Spleen (tissue), 11 donors: ENCODE results near the gene SPDYA. TPM values are rescaled to one million over a fixed set of nuclear protein-coding genes. Genes with fewer than 3 reads are reported as not detected.
"Not testable (repeated sequence)": the region's sequence is repeated elsewhere in the genome, so short reads cannot be mapped to it uniquely, and the experiment has no call there.

Experiments used
- DNase-seq: peaks from one replicate; pipeline ENCODE4 v3.0.0-alpha.2; 2020
- H3K27ac ChIP-seq, 8 donors: fragments of 200-600 bp; sonication (generic) in 7 of 8; 1 replicate in 4 of 8; 2 replicates in 4 of 8; pipeline versions ENCODE4 v1.5.0 to v1.8.0; 2016 to 2021; ENCODE audit warnings: inconsistent platforms in 4 of 8, mild to moderate bottlenecking in 4 of 8, moderate library complexity in 1 of 8
- H3K27me3 ChIP-seq, 7 donors: fragments of 200-600 bp; sonication (generic) in 6 of 7; replicated peaks in 1 of 7; 1 replicate in 4 of 7; 2 replicates in 3 of 7; pipeline versions ENCODE4 v1.5.0 to v1.8.0; 2016 to 2021; ENCODE audit warnings: inconsistent platforms in 3 of 7, mild to moderate bottlenecking in 1 of 7
- H3K36me3 ChIP-seq, 6 donors: fragments of 200-600 bp; sonication (generic) in 5 of 6; 1 replicate in 4 of 6; 2 replicates in 2 of 6; pipeline versions ENCODE4 v1.5.0 to v1.8.0; 2016 to 2021; ENCODE audit warnings: inconsistent platforms in 2 of 6
- H3K4me1 ChIP-seq, 6 donors: fragments of 200-600 bp; sonication (generic) in 5 of 6; 1 replicate in 3 of 6; 2 replicates in 3 of 6; pipeline versions ENCODE4 v1.5.0 to v1.8.0; 2016 to 2021; ENCODE audit warnings: inconsistent platforms in 3 of 6
- H3K4me3 ChIP-seq, 8 donors: fragments of 200-600 bp; sonication (generic) in 7 of 8; 1 replicate in 4 of 8; 2 replicates in 4 of 8; pipeline versions ENCODE4 v1.5.0 to v1.8.0; 2016 to 2021; ENCODE audit warnings: inconsistent platforms in 4 of 8, mild to moderate bottlenecking in 4 of 8, moderate library complexity in 2 of 8
- H3K9me3 ChIP-seq, 8 donors: fragments of 200-600 bp; sonication (generic) in 7 of 8; 1 replicate in 4 of 8; 2 replicates in 4 of 8; pipeline versions ENCODE4 v1.5.0 to v1.8.0; 2016 to 2021; ENCODE audit warnings: inconsistent platforms in 4 of 8
- POLR2A ChIP-seq, 3 donors: fragments of 450-650 bp; IDR thresholded peaks; one replicate each; pipeline ENCODE4 v1.5.1; 2017; ENCODE audit warnings: antibody characterized with exemption in 3 of 3, mild to moderate bottlenecking in 1 of 3
- POLR2AphosphoS5 ChIP-seq, 3 donors: sonication (generic); formaldehyde crosslinking; IDR thresholded peaks; one replicate each; pipeline ENCODE4 v1.5.1; 2017; ENCODE audit warnings: antibody characterized with exemption in 3 of 3
- WGBS, 5 donors: extraction: QIAGEN DNeasy Blood & Tissue Kit in 3 of 5; methylation state at CpG; one replicate each; pipeline versions ENCODE4 v1.1.5 to v1.1.7; 2013 to 2018; 5-methylcytosine and 5-hydroxymethylcytosine counted together
- intact Hi-C: fragments of 100-400 bp; cut with DNase I; formaldehyde crosslinking; loops from one replicate; pipeline ENCODE4 v1.15.0; 2023; ENCODE audit warnings: low total_unique reads
- polyA plus RNA-seq, 3 donors: library from polyadenylated mRNA; stranded (reverse); fragments of 200-250 nt; gene quantifications; one replicate each; pipeline ENCODE4 v1.2.1, GENCODE V29; 2013
- total RNA-seq, 7 donors: library from RNA; depleted of rRNA in 3 of 7; stranded (reverse); fragments of >200 nt in 3 of 7; fragmentation: NEBNext Ultra II Directional in 4 of 7; extraction: Animal tissue kit (Norgen Biotek cat#: 25700) in 4 of 7; gene quantifications; one replicate each; pipeline versions ENCODE4 v1.1.0 to v1.2.1, GENCODE V29; 2016 to 2021
- TF ChIP-seq, protein P1 (sequence below), 11 experiments: fragments of 200-600 bp in 7 of 11; fragments of 450-650 bp in 4 of 11; sonication (generic) in 4 of 11; IDR thresholded peaks in 8 of 11; conservative IDR thresholded peaks in 3 of 11; 1 replicate in 7 of 11; 2 replicates in 4 of 11; pipeline versions ENCODE4 v1.4.0 to v1.8.0; 2016 to 2021; ENCODE audit warnings: antibody characterized with exemption in 11 of 11, inconsistent platforms in 4 of 11, mild to moderate bottlenecking in 1 of 11
- donor health status: healthy with polysubstance abuse.
- donor health status: DM: no; HTN: no; CAD: no; lungs with moderate emphysema.
- donor health status: DM: no; HTN: no; CAD: no.
- donor health status: Bipolar disorder and iron deficiency.
- donor health status: healthy.
- donor health status: DM: no; HTN: no; CAD: no.
- donor health status: DM: yes; HTN: yes; CAD: no.

The SPDYA gene
- total and polyA plus RNA-seq, 10 donors, result 0.06 to 2.8 (median 1.0) TPM

DNA sequence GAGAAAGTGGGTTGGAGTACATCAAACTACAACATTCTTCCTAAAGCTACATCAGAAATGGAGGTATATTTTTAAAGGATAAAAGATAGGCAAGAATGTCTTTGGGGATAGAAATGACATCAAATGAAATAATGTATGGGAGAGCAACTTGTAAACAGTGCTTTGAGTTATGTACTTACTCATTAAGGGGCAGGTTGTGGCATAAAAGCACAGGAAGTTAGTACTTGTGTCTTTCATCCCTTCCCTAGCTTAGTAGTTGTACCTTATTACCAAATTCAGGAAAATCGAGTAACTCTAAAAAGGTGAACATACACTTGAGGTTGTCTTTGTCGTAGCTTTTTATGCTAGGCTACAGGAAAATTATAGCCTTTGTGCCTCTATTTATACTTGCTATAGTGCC, 30.1 kb upstream of the SPDYA start:
- Histone ChIP-seq H3K27ac (no peak overlapping the region), H3K4me3 (no peak overlapping the region), H3K4me1 (peaks cover 0 to 35% (median 6%) of the 10 kb centered on the region in 6 donors), H3K9me3 (no peaks in the 10 kb centered on the region), H3K27me3 (no peaks in the 10 kb centered on the region), H3K36me3 (peaks cover 0 to 92% (median 81%) of the 10 kb centered on the region in 6 donors)
- TF ChIP-seq POLR2A (IDR thresholded peaks at IDR 0.05), result no peak
- no peak for TF ChIP-seq POLR2AphosphoS5 (IDR thresholded peaks at IDR 0.05)
- TF ChIP-seq, protein P1, sequence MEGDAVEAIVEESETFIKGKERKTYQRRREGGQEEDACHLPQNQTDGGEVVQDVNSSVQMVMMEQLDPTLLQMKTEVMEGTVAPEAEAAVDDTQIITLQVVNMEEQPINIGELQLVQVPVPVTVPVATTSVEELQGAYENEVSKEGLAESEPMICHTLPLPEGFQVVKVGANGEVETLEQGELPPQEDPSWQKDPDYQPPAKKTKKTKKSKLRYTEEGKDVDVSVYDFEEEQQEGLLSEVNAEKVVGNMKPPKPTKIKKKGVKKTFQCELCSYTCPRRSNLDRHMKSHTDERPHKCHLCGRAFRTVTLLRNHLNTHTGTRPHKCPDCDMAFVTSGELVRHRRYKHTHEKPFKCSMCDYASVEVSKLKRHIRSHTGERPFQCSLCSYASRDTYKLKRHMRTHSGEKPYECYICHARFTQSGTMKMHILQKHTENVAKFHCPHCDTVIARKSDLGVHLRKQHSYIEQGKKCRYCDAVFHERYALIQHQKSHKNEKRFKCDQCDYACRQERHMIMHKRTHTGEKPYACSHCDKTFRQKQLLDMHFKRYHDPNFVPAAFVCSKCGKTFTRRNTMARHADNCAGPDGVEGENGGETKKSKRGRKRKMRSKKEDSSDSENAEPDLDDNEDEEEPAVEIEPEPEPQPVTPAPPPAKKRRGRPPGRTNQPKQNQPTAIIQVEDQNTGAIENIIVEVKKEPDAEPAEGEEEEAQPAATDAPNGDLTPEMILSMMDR (IDR thresholded peaks at IDR 0.05 in 8 of 11, conservative IDR thresholded peaks at IDR 0.05 in 3 of 11), result no peak
- no peak for DNase-seq
- WGBS, 5 donors, result 76 to 85% (median 82%) methylated on average over 2 of the region's 2 CpGs
- intact Hi-C loops, result no loop called here

DNA sequence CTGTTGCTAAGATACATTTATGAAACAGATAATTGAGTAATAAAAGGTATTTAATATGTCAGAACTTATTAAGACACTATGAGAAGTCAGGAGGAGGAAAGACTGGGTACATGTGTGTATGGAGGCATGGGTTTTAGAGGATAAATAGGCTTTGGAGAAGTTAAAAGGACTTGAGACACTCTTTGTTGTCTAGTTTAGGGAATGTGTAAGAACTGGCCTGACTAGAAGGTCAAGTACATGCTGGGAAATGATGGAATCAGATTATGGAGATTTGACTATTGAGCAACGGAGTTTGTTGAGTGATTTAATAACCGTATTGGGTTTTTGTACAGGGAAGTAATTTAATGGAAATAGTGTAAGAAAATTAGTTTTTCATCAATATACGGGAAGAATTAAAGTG, 28.2 kb upstream of the SPDYA start:
- Histone ChIP-seq H3K27me3 (no peaks in the 10 kb centered on the region), H3K4me3 (no peak overlapping the region), H3K9me3 (no peaks in the 10 kb centered on the region), H3K27ac (no peak overlapping the region), H3K36me3 (peaks cover 0 to 100% (median 92%) of the 10 kb centered on the region in 6 donors), H3K4me1 (peaks cover 0 to 20% (median 0%) of the 10 kb centered on the region in 6 donors)
- WGBS, 5 donors, result 60 to 92% (median 78%) methylated on average over 3 of the region's 3 CpGs
- TF ChIP-seq, protein P1 (IDR thresholded peaks at IDR 0.05 in 8 of 11, conservative IDR thresholded peaks at IDR 0.05 in 3 of 11), result no peak
- TF ChIP-seq POLR2AphosphoS5 (IDR thresholded peaks at IDR 0.05) (no peak), POLR2A (IDR thresholded peaks at IDR 0.05) (no peak)
- intact Hi-C loops, result no loop called here
- no peak for DNase-seq

DNA sequence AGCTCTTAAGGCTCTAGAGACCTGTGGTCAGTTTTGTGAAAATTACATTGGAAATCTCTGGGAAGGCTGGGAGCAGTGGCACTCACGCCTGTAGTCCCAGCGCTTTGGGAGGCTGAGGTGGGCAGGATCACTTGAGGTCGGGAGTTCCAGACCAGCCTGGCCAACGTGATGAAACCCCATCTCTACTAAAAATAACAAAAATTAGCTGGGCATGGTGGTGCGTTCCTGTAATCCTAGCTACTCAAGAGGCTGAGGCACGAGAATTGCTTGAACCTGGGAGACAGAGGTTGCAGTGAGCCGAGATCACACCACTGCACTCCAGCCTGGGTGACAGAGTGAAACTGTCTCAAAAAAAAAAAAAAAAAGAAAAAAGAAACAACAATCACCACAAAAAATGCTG, 26.1 kb upstream of the SPDYA start:
- H3K27ac ChIP-seq, DNase-seq: not testable (repeated sequence)
- 89 to 93% (median 91%) methylated on average over 7 of the region's 7 CpGs for WGBS, 5 donors

DNA sequence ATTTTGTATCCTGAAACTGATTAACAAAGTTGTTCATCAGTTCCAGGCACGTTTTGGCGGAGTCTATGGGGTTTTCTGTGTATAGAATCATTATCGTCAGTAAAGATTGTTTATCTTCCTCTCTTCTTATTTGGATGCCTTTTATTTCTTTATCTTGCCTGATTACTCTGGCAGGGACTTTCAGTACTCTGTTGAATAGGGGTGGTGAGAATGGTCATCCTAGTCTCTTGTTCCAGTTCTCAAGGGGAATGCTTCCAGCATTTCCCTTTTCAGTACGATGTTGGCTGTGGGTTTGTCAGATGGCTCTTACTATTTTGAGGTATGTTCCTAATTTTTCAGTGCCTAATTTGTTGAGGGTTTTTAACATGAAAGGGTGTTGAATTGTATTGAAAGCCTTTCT, 14.0 kb upstream of the SPDYA start:
- Histone ChIP-seq H3K4me3 (no peak overlapping the region), H3K9me3 (peaks cover 0 to 11% (median 0%) of the 10 kb centered on the region in 8 donors), H3K27ac (no peak overlapping the region), H3K27me3 (no peaks in the 10 kb centered on the region), H3K36me3 (peaks cover 7 to 100% (median 76%) of the 10 kb centered on the region in 6 donors), H3K4me1 (peaks cover 0 to 5% (median 0%) of the 10 kb centered on the region in 6 donors)
- WGBS, 5 donors, result 86 to 91% (median 87%) methylated on average over 4 of the region's 4 CpGs
- DNase-seq, result no peak
- intact Hi-C loops, result no loop called here
- TF ChIP-seq, protein P1 (IDR thresholded peaks at IDR 0.05 in 8 of 11, conservative IDR thresholded peaks at IDR 0.05 in 3 of 11), result no peak
- TF ChIP-seq POLR2AphosphoS5 (IDR thresholded peaks at IDR 0.05) (no peak), POLR2A (IDR thresholded peaks at IDR 0.05) (no peak)

More for the DNA sequence above, 26.1 kb upstream of the SPDYA start:
- H3K27me3 ChIP-seq, H3K4me3 ChIP-seq, H3K9me3 ChIP-seq, H3K4me1 ChIP-seq, intact Hi-C loops: not testable (repeated sequence)
- peaks cover 3 to 100% (median 91%) of the 10 kb centered on the region in 6 donors for H3K36me3 ChIP-seq

DNA sequence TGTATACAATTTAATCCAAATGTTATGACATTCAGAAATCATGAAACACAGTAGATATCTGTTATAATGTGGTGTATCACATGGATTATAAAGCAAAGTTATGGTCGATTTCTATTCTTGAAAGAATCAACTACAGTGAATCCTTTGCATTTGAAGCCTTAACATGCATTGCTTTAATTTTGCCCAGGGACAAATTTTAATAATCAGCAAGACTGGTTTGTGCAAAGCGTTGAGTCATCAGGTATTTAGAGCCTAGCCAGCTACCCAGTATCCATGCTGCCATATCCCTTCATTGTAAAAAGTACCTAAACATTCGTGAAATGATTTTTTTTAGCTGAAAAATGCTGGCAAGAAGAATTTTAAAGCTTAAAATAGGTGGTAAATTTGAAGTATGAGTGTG, 8.9 kb upstream of the SPDYA start:
- TF ChIP-seq POLR2AphosphoS5 (IDR thresholded peaks at IDR 0.05), result no peak
- no peak for TF ChIP-seq POLR2A (IDR thresholded peaks at IDR 0.05)
- TF ChIP-seq, protein P1 (IDR thresholded peaks at IDR 0.05 in 8 of 11, conservative IDR thresholded peaks at IDR 0.05 in 3 of 11), result no peak
- intact Hi-C loops, result no loop called here
- no peaks in the 10 kb centered on the region for H3K27me3 ChIP-seq
- peaks cover 0 to 100% (median 44%) of the 10 kb centered on the region in 6 donors for H3K36me3 ChIP-seq
- H3K27ac ChIP-seq, result no peak overlapping the region
- DNase-seq, result no peak
- 87 to 97% (median 95%) methylated on average over 3 of the region's 3 CpGs for WGBS, 5 donors
- H3K4me3 ChIP-seq, result no peak overlapping the region
- H3K4me1 ChIP-seq, result no peaks in the 10 kb centered on the region
- peaks cover 0 to 3% (median 0%) of the 10 kb centered on the region in 8 donors for H3K9me3 ChIP-seq
